ENCODE data around the gene RAP1GAP2.

- TF ChIP-seq CTCF (conservative IDR thresholded peaks at IDR 0.05) (no peak), ZFX (IDR thresholded peaks at IDR 0.05) (no peak)
These were observed 6.3 kb downstream of the RAP1GAP2 start for GRCh38 chr17:2802574-2802973.

Data from C4-2B (cell line).